Epithelial cell of proximal tubule (primary cell): ENCODE measurements around the gene CAPN10. TPM values are rescaled to one million over a fixed set of nuclear protein-coding genes. Genes with fewer than 3 reads are reported as not detected.

Experiments used
- DNase-seq: peaks from one replicate; pipeline ENCODE4 v3.0.0-alpha.2; 2011; ENCODE audit warnings: low read depth
- H3K4me3 ChIP-seq: 2 replicates; pipeline ENCODE4 v1.5.1; 2011; ENCODE audit warnings: low read depth, mild to moderate bottlenecking, low read length
- CTCF ChIP-seq: conservative IDR thresholded peaks from 2 replicates; pipeline ENCODE4 v1.5.1; 2012; ENCODE audit warnings: low read depth, mild to moderate bottlenecking, low read length
- total RNA-seq: library from RNA; depleted of rRNA; stranded (reverse); fragments of >200 nt; gene quantifications from 2 replicates; pipeline ENCODE4 v1.2.3, GENCODE V29; 2015

Gene CAPN10
- total RNA-seq, 1 donor from 2014 or later: 31.9 TPM

DNA sequence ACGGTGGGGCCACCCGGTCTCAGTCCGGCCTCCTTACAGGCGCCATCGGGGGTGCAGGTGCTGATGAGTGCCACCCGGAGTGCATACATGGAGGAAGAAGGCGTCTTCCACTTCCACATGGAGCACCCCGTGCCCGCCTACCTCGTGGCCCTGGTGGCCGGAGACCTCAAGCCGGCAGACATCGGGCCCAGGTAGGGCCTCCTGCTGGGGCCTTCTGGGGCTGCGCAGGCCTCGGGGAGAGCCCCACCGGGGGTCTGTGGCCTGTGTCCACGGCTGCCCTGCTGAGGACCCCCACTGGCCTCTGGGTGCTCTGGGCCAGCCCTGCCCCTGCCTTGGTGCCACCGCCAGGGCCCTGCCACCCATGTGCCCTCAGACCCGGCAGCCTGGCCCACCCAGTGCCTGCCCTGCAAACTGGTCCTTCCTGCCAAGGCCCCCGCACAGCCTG, 13.4 kb upstream of the CAPN10 start:
- TF ChIP-seq CTCF: no peak
- no peak for DNase-seq
- no peak overlapping the region for H3K4me3 ChIP-seq

DNA sequence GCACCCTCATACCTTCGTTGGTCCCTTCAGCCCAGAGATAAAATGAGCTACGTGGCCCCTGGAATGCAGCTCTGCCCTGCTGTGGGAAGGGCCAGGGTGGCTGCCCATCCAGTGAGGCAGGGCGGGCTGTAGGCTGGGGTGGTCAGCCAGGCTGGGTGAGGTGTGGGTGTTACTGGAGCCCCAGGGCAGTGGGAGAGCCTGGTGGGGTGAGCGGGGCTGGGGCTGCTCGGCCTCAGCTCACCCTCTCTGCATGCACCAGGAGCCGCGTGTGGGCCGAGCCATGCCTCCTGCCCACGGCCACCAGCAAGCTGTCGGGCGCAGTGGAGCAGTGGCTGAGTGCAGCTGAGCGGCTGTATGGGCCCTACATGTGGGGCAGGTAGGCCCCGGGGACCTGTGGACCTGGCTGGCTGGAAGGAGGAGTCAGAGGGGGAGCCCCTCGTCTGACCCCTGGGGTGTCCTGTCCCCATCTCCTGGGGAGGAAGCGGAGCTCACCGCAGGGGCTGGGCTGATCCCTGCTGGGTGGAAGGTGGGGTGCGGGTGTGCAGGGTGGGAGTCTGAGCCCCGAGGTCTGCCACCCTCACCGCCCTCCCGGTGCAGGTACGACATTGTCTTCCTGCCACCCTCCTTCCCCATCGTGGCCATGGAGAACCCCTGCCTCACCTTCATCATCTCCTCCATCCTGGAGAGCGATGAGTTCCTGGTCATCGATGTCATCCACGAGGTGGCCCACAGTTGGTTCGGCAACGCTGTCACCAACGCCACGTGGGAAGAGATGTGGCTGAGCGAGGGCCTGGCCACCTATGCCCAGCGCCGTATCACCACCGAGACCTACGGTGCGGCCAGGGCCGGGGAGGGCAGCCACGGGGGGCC, 12.8 kb upstream of the CAPN10 start:
- no peak for DNase-seq
- H3K4me3 ChIP-seq: no peak overlapping the region
- TF ChIP-seq CTCF: no peak

GRCh38 chr2:240574386-240575100, 12.0 kb upstream of the CAPN10 start:
- DNase-seq: no peak
- TF ChIP-seq CTCF: no peak
- H3K4me3 ChIP-seq: no peak overlapping the region

GRCh38 chr2:240575101-240575965, 11.2 kb upstream of the CAPN10 start:
- no peak for DNase-seq
- no peak for TF ChIP-seq CTCF
- no peak overlapping the region for H3K4me3 ChIP-seq

GRCh38 chr2:240576036-240576435, 10.5 kb upstream of the CAPN10 start:
- H3K4me3 ChIP-seq: no peak overlapping the region
- no peak for TF ChIP-seq CTCF
- no peak for DNase-seq

DNA sequence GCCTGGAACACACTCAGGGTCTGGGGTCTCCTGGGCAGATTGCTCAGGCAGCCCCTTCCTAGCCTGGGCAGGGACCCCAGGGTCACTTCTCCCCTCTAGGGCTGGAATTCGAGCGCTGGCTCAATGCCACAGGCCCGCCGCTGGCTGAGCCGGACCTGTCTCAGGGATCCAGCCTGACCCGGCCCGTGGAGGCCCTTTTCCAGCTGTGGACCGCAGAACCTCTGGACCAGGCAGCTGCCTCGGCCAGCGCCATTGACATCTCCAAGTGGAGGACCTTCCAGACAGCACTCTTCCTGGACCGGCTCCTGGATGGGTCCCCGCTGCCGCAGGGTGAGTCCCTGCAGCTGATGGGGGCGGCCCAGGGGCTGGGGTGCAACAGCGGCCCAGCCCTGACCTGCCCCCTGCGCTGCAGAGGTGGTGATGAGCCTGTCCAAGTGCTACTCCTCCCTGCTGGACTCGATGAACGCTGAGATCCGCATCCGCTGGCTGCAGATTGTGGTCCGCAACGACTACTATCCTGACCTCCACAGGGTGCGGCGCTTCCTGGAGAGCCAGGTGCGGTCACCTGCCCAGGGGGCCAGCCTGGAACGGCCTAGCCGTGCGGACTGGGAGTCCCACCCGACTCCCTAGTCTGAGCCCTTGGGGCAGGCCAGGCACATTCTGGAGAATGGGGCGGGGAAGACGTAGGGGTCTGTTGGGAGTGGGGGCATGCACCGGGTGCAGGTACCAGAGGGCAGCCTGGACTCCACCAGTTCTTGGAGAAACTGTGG, 9.9 kb upstream of the CAPN10 start:
- DNase-seq: no peak
- H3K4me3 ChIP-seq: no peak overlapping the region
- TF ChIP-seq CTCF: no peak
